HepG2 (cell line): ENCODE data around the gene TPPP3. TPM values are rescaled to one million over a fixed set of nuclear protein-coding genes. Genes with fewer than 3 reads are reported as not detected.

Experiments
- HCFC1 ChIP-seq: fragments of 150-350 bp; IDR thresholded peaks from 2 replicates; pipeline ENCODE4 v1.6.1; 2014; ENCODE audit warnings: low read depth, low read length
- JARID2 ChIP-seq: sonication (generic); formaldehyde crosslinking; IDR thresholded peaks from 2 replicates; pipeline ENCODE4 v1.8.1; 2023; ENCODE audit warnings: missing genetic modification reagents, inconsistent platforms; ENCODE audit not compliant: insufficient replicate concordance
- POLR2G ChIP-seq: fragments of 200-400 bp; formaldehyde crosslinking; IDR thresholded peaks from 2 replicates; pipeline ENCODE4 v1.6.1; 2018; ENCODE audit warnings: mild to moderate bottlenecking, low read depth, low read length, moderate library complexity
- SP2 ChIP-seq: sonication (generic); formaldehyde crosslinking; IDR thresholded peaks from 2 replicates; pipeline ENCODE4 v1.5.1; 2020; ENCODE audit warnings: mild to moderate bottlenecking, missing genetic modification reagents
- ZFP37 ChIP-seq: sonication (generic); formaldehyde crosslinking; IDR thresholded peaks from 2 replicates; pipeline ENCODE4 v1.4.0; 2020; ENCODE audit warnings: missing genetic modification reagents, borderline replicate concordance
- ZNF205 ChIP-seq: IDR thresholded peaks from 2 replicates; pipeline ENCODE4 v1.6.1; 2018; ENCODE audit warnings: missing biosample characterization, missing genetic modification reagents
- ZNF253 ChIP-seq: sonication (generic); formaldehyde crosslinking; IDR thresholded peaks from 2 replicates; pipeline ENCODE4 v1.8.0; 2022; ENCODE audit warnings: mild to moderate bottlenecking, missing genetic modification reagents, borderline replicate concordance
- ZNF296 ChIP-seq: sonication (generic); formaldehyde crosslinking; conservative IDR thresholded peaks from 2 replicates; pipeline ENCODE4 v1.5.0; 2020; ENCODE audit warnings: mild to moderate bottlenecking, missing genetic modification reagents
- ZNF530 ChIP-seq: sonication (generic); formaldehyde crosslinking; IDR thresholded peaks from 2 replicates; pipeline ENCODE4 v1.5.0; 2020; ENCODE audit warnings: low read depth, mild to moderate bottlenecking, missing genetic modification reagents
- ZNF589 ChIP-seq: sonication (generic); formaldehyde crosslinking; conservative IDR thresholded peaks from 2 replicates; pipeline ENCODE4 v1.8.0; 2022; ENCODE audit warnings: mild to moderate bottlenecking, moderate library complexity, missing genetic modification reagents
- ZSCAN21 ChIP-seq: sonication (generic); formaldehyde crosslinking; IDR thresholded peaks from 2 replicates; pipeline ENCODE4 v1.8.0; 2022; ENCODE audit warnings: mild to moderate bottlenecking, missing genetic modification reagents, moderate library complexity, borderline replicate concordance
- polyA plus RNA-seq, 8 experiments: library from polyadenylated mRNA; depleted of rRNA in 3 of 8; stranded (reverse) in 7 of 8; unstranded in 1 of 8; fragments of >200 nt; fragmentation: Illumina TruSeq in 4 of 8; extraction: Trizol in 4 of 8; gene quantifications; 2 replicates each; pipeline versions ENCODE4 v1.2.1 to v1.2.3, GENCODE V29; 2011 to 2016; ENCODE audit warnings: low read depth in 4 of 8, missing spikeins in 1 of 8, mixed read lengths in 1 of 8; ENCODE audit not compliant: insufficient read depth in 1 of 8
- total RNA-seq, 5 experiments: library from RNA; depleted of rRNA; stranded (reverse); fragments of >200 nt; fragmentation: Illumina TruSeq; extraction: Trizol; gene quantifications; 2 replicates each; pipeline ENCODE4 v1.2.3, GENCODE V29; 2016; ENCODE audit warnings: low read depth in 1 of 5
- TF ChIP-seq, protein P1 (sequence below): sonication (generic); formaldehyde crosslinking; IDR thresholded peaks from 2 replicates; pipeline ENCODE4 v1.5.0; 2020; ENCODE audit warnings: mild to moderate bottlenecking, missing genetic modification reagents
- TF ChIP-seq, protein P2 (sequence below): conservative IDR thresholded peaks from 2 replicates; pipeline ENCODE4 v1.6.1; 2018; ENCODE audit warnings: missing genetic modification reagents
- TF ChIP-seq, protein P3 (sequence below): sonication (generic); formaldehyde crosslinking; conservative IDR thresholded peaks from 2 replicates; pipeline ENCODE4 v1.4.0; 2020; ENCODE audit warnings: mild to moderate bottlenecking, missing genetic modification reagents, moderate library complexity
- TF ChIP-seq, protein P4 (sequence below): sonication (generic); formaldehyde crosslinking; IDR thresholded peaks from 2 replicates; pipeline ENCODE4 v1.4.0; 2020; ENCODE audit warnings: mild to moderate bottlenecking, missing genetic modification reagents

Gene TPPP3
- total and polyA plus RNA-seq, 2 of the 13 experiments (the other 11 are each of a cell fraction or from before 2014, with no cell fraction given) = 0.16 to 0.44 TPM

DNA sequence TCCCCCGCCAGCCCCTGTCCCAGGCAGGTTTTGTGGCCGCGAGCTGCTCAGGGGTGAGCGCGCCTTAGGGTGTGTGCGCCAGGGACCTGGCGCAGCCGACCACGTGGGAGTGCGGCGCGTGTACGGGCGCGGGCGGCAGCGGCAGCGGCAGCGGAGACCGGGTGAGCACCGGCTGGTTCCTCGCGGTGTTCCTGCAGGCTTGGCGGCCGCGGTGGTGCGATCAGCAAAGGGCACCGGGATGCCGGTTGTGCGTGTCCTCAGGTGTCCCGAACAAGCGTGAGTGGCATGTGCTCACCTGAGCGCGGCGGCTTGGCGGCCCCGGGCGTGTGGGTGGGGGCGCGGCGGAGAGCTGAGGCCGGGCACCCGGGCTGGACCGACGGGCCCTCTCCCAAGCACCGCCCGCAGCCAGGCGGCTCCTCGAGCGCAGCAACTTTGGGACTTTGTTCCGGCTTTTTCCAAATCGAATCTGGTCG is 37.2 kb upstream of the TPPP3 start (continued):
- TF ChIP-seq, protein P1, sequence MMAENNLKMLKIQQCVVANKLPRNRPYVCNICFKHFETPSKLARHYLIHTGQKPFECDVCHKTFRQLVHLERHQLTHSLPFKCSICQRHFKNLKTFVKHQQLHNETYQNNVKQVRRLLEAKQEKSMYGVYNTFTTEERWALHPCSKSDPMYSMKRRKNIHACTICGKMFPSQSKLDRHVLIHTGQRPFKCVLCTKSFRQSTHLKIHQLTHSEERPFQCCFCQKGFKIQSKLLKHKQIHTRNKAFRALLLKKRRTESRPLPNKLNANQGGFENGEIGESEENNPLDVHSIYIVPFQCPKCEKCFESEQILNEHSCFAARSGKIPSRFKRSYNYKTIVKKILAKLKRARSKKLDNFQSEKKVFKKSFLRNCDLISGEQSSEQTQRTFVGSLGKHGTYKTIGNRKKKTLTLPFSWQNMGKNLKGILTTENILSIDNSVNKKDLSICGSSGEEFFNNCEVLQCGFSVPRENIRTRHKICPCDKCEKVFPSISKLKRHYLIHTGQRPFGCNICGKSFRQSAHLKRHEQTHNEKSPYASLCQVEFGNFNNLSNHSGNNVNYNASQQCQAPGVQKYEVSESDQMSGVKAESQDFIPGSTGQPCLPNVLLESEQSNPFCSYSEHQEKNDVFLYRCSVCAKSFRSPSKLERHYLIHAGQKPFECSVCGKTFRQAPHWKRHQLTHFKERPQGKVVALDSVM (CRISPR knock-in tag) = peak; percentile 69
- no peak for TF ChIP-seq JARID2 (CRISPR knock-in tag)
- TF ChIP-seq, protein P2, sequence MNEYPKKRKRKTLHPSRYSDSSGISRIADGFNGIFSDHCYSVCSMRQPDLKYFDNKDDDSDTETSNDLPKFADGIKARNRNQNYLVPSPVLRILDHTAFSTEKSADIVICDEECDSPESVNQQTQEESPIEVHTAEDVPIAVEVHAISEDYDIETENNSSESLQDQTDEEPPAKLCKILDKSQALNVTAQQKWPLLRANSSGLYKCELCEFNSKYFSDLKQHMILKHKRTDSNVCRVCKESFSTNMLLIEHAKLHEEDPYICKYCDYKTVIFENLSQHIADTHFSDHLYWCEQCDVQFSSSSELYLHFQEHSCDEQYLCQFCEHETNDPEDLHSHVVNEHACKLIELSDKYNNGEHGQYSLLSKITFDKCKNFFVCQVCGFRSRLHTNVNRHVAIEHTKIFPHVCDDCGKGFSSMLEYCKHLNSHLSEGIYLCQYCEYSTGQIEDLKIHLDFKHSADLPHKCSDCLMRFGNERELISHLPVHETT (CRISPR knock-in tag) = peak; percentile 42; the same call in 1 of the 2 replicates
- no peak for TF ChIP-seq HCFC1
- peak; percentile 93 for TF ChIP-seq ZSCAN21
- TF ChIP-seq SP2 (CRISPR knock-in tag) = no peak
- TF ChIP-seq, protein P3, sequence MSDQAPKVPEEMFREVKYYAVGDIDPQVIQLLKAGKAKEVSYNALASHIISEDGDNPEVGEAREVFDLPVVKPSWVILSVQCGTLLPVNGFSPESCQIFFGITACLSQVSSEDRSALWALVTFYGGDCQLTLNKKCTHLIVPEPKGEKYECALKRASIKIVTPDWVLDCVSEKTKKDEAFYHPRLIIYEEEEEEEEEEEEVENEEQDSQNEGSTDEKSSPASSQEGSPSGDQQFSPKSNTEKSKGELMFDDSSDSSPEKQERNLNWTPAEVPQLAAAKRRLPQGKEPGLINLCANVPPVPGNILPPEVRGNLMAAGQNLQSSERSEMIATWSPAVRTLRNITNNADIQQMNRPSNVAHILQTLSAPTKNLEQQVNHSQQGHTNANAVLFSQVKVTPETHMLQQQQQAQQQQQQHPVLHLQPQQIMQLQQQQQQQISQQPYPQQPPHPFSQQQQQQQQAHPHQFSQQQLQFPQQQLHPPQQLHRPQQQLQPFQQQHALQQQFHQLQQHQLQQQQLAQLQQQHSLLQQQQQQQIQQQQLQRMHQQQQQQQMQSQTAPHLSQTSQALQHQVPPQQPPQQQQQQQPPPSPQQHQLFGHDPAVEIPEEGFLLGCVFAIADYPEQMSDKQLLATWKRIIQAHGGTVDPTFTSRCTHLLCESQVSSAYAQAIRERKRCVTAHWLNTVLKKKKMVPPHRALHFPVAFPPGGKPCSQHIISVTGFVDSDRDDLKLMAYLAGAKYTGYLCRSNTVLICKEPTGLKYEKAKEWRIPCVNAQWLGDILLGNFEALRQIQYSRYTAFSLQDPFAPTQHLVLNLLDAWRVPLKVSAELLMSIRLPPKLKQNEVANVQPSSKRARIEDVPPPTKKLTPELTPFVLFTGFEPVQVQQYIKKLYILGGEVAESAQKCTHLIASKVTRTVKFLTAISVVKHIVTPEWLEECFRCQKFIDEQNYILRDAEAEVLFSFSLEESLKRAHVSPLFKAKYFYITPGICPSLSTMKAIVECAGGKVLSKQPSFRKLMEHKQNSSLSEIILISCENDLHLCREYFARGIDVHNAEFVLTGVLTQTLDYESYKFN (CRISPR knock-in tag) = 0 out of 2 replicates have a peak, but pooled peaks have one; percentile 49
- peak; percentile 38; the same call in 1 of the 2 replicates for TF ChIP-seq ZNF205 (CRISPR knock-in tag)
- TF ChIP-seq ZNF530 (CRISPR knock-in tag) = no peak
- TF ChIP-seq ZNF253 = no peak
- TF ChIP-seq, protein P4, sequence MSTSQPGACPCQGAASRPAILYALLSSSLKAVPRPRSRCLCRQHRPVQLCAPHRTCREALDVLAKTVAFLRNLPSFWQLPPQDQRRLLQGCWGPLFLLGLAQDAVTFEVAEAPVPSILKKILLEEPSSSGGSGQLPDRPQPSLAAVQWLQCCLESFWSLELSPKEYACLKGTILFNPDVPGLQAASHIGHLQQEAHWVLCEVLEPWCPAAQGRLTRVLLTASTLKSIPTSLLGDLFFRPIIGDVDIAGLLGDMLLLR (CRISPR knock-in tag) = no peak; the same call in none of the 2 replicates
- TF ChIP-seq ZNF589 (CRISPR knock-in tag) = 0 out of 2 replicates have a peak, but pooled peaks have one; percentile 29
- peak; percentile 73 for TF ChIP-seq POLR2G
- TF ChIP-seq ZNF296 (CRISPR knock-in tag) = no peak
- no peak for TF ChIP-seq ZFP37 (CRISPR knock-in tag)
